Common myeloid progenitor, CD34-positive (primary cell): ENCODE measurements around the gene SAMD1.
A peak's percentile ranks its signal among the peaks of the same experiment; 100 is the strongest.
"Not testable (repeated sequence)": the region's sequence is repeated elsewhere in the genome, so short reads cannot be mapped to it uniquely, and the experiment has no call there.

Experiments
- CTCF ChIA-PET: fragments of 350-600 bp; sonication (Branson Sonifier 250); formaldehyde crosslinking; loops from one replicate; lab custom pipeline; 2021; ENCODE audit warnings: antibody characterized with exemption; lab: Charles Lee
- POLR2A ChIA-PET: fragments of 350-600 bp; sonication (Branson Sonifier 250); formaldehyde crosslinking; loops from one replicate; lab custom pipeline; 2021; ENCODE audit warnings: antibody characterized with exemption; lab: Charles Lee
- DNase-seq, 3 donors: peaks; one replicate each; pipeline versions ENCODE4 v3.0.0 to v3.0.0-alpha.2; 2013
- H3K27ac ChIP-seq, 2 experiments: 1 replicate in 1 of 2; 2 replicates in 1 of 2; pipeline ENCODE4 v1.7.0; 2013; ENCODE audit warnings: inconsistent platforms in 2 of 2, low read length in 2 of 2, mild to moderate bottlenecking in 2 of 2, low read depth in 1 of 2, moderate library complexity in 1 of 2; ENCODE audit not compliant: severe bottlenecking in 2 of 2, insufficient read depth in 1 of 2, poor library complexity in 1 of 2
- H3K27me3 ChIP-seq, 5 experiments: replicated peaks in 2 of 5; 1 replicate in 3 of 5; 2 replicates in 2 of 5; pipeline versions ENCODE4 v1.6.1 to v1.7.0; 2013; ENCODE audit warnings: low read length in 4 of 5, mild to moderate bottlenecking in 2 of 5, moderate library complexity in 2 of 5, inconsistent platforms in 1 of 5; ENCODE audit not compliant: insufficient read depth in 5 of 5, control insufficient read depth in 4 of 5
- H3K36me3 ChIP-seq, 4 experiments: 1 replicate in 2 of 4; 2 replicates in 2 of 4; pipeline versions ENCODE4 v1.6.1 to v1.7.0; 2013; ENCODE audit warnings: low read length in 3 of 4, control low read depth in 1 of 4, mild to moderate bottlenecking in 1 of 4; ENCODE audit not compliant: control insufficient read depth in 4 of 4, insufficient read depth in 4 of 4
- H3K4me1 ChIP-seq, 4 experiments: 1 replicate in 3 of 4; 2 replicates in 1 of 4; pipeline versions ENCODE4 v1.6.1 to v1.7.1; 2013; ENCODE audit warnings: low read length in 3 of 4, mild to moderate bottlenecking in 3 of 4, control low read depth in 1 of 4, inconsistent platforms in 1 of 4, moderate library complexity in 1 of 4; ENCODE audit not compliant: control insufficient read depth in 4 of 4, insufficient read depth in 4 of 4; ENCODE audit errors: control extremely low read depth in 1 of 4
- H3K4me3 ChIP-seq, 7 experiments: 1 replicate in 4 of 7; 2 replicates in 3 of 7; pipeline versions ENCODE4 v1.5.1 to v1.7.0; 2013; ENCODE audit warnings: mild to moderate bottlenecking in 7 of 7, low read length in 6 of 7, moderate library complexity in 6 of 7, inconsistent platforms in 2 of 7, low read depth in 2 of 7, control low read depth in 1 of 7; ENCODE audit not compliant: insufficient read depth in 4 of 7, control insufficient read depth in 1 of 7; ENCODE audit errors: extremely low read depth in 1 of 7
- H3K9me3 ChIP-seq, 5 experiments: 1 replicate in 4 of 5; 2 replicates in 1 of 5; pipeline versions ENCODE4 v1.6.1 to v1.7.1; 2013; ENCODE audit warnings: low read length in 4 of 5, mild to moderate bottlenecking in 2 of 5, inconsistent platforms in 1 of 5, low read depth in 1 of 5, moderate library complexity in 1 of 5; ENCODE audit not compliant: control insufficient read depth in 4 of 5, insufficient read depth in 2 of 5; ENCODE audit errors: control extremely low read depth in 1 of 5
- WGBS: methylation state at CpG from one replicate; pipeline ENCODE4 v1.1.5; 2013; ENCODE audit not compliant: insufficient coverage; 5-methylcytosine and 5-hydroxymethylcytosine counted together

The SAMD1 gene

GRCh38 chr19:14047866-14048265 is 42.7 kb downstream of the SAMD1 start:
- H3K9me3 ChIP-seq, POLR2A ChIA-PET, H3K4me1 ChIP-seq, H3K27me3 ChIP-seq, H3K27ac ChIP-seq, H3K4me3 ChIP-seq, DNase-seq: not testable (repeated sequence)
- CTCF ChIA-PET = interaction anchor here (0.8 to 6.3 kb wide), 13 partner anchors 8 to 167 kb away, joined by 3 to 46 read pairs (median 4); partner anchors contain the start of genes IL27RA and PALM3
- peaks cover 0 to 52% (median 38%) of the 10 kb centered on the region in 4 experiments for H3K36me3 ChIP-seq
- WGBS = 100% methylated on average over 6 of the region's 10 CpGs

- peaks cover 5 to 37% (median 20%) of the 10 kb centered on the region in 4 experiments for H3K36me3 ChIP-seq
- DNase-seq = peak; percentile 84 to 87 (median 86)
- not testable (repeated sequence) for H3K4me1 ChIP-seq, H3K27me3 ChIP-seq, H3K9me3 ChIP-seq, H3K4me3 ChIP-seq
- POLR2A ChIA-PET = interaction anchor here (0.5 to 1.1 kb wide), 5 partner anchors 11 to 359 kb away, joined by 3 to 5 read pairs (median 3); partner anchors contain the start of gene IL27RA
- CTCF ChIA-PET = interaction anchor here (0.6 to 2.9 kb wide), 24 partner anchors 9 to 298 kb away, joined by 3 to 22 read pairs (median 4); partner anchors contain the start of genes IL27RA and RLN3
- 74% methylated on average over 9 of the region's 19 CpGs for WGBS
- H3K27ac ChIP-seq = peak overlapping the region; percentile 61 to 87
Observed at GRCh38 chr19:14042659-14043608, 47.6 kb downstream of the SAMD1 start.

- Histone ChIP-seq H3K27ac (no peak overlapping the region), H3K27me3 (no peaks in the 10 kb centered on the region), H3K4me1 (peaks cover 0 to 6% (median 2%) of the 10 kb centered on the region in 4 experiments), H3K36me3 (peaks cover under 1 to 28% (median 16%) of the 10 kb centered on the region in 4 experiments), H3K9me3 (no peaks in the 10 kb centered on the region), H3K4me3 (no peak overlapping the region)
- DNase-seq = no peak
- ChIA-PET POLR2A (no interaction called here), CTCF (interaction anchor here (0.6 to 1.5 kb wide), 3 partner anchors 9 to 34 kb away, joined by 3 to 6 read pairs (median 3); partner anchors contain the start of gene MISP3)
- WGBS = 98% methylated on average over 6 of the region's 7 CpGs
Observed at GRCh38 chr19:14039181-14039580, 51.4 kb downstream of the SAMD1 start.
